NCI-H1105 (cell line): Measurements from ENCODE around the gene JAKMIP1.

Source experiments
- DNase-seq: peaks from one replicate; lab custom pipeline; 2025; lab: John Stamatoyannopoulos, UW

JAKMIP1 gene

GRCh38 chr4:6201580-6202091 lies 1.3 kb upstream of the JAKMIP1 start:
- no peak for DNase-seq

GRCh38 chr4:6200922-6201362 lies 593 bp upstream of the JAKMIP1 start:
- DNase-seq = no peak

- no peak for DNase-seq
Measured at GRCh38 chr4:6199422-6199921, 877 bp downstream of the JAKMIP1 start.

- DNase-seq = peak; percentile 14
Measured at GRCh38 chr4:6198768-6199421, 1.5 kb downstream of the JAKMIP1 start.

- DNase-seq = no peak
Measured at GRCh38 chr4:6198278-6198677, 2.1 kb downstream of the JAKMIP1 start.

- no peak for DNase-seq
Measured at GRCh38 chr4:6197433-6198174, 2.7 kb downstream of the JAKMIP1 start.

- no peak for DNase-seq
Measured at GRCh38 chr4:6196871-6197270, 3.5 kb downstream of the JAKMIP1 start.

- no peak for DNase-seq
Measured at GRCh38 chr4:6196324-6196723, 4.0 kb downstream of the JAKMIP1 start.

- DNase-seq = no peak
Measured at GRCh38 chr4:6195602-6196319, 4.6 kb downstream of the JAKMIP1 start.

GRCh38 chr4:6194458-6195195 lies 5.7 kb downstream of the JAKMIP1 start:
- no peak for DNase-seq

GRCh38 chr4:6193399-6193798 lies 7.0 kb downstream of the JAKMIP1 start:
- no peak for DNase-seq

- DNase-seq = no peak
Measured at GRCh38 chr4:6192245-6192644, 8.1 kb downstream of the JAKMIP1 start.

- DNase-seq = no peak
Measured at GRCh38 chr4:6191448-6192130, 8.8 kb downstream of the JAKMIP1 start.

- DNase-seq = no peak
Measured at GRCh38 chr4:6190486-6190885, 9.9 kb downstream of the JAKMIP1 start.

- no peak for DNase-seq
Measured at GRCh38 chr4:6189511-6189910, 10.8 kb downstream of the JAKMIP1 start.

GRCh38 chr4:6188687-6189305 lies 11.6 kb downstream of the JAKMIP1 start:
- DNase-seq = no peak

- no peak for DNase-seq
Measured at GRCh38 chr4:6184169-6184568, 16.2 kb downstream of the JAKMIP1 start.

- DNase-seq = no peak
Measured at GRCh38 chr4:6183740-6184139, 16.6 kb downstream of the JAKMIP1 start.

GRCh38 chr4:6182376-6183280 lies 17.7 kb downstream of the JAKMIP1 start:
- no peak for DNase-seq
